ENCODE measurements around the gene KIAA0232. TPM values are rescaled to one million over a fixed set of nuclear protein-coding genes. Genes with fewer than 3 reads are reported as not detected.

The KIAA0232 gene
- total RNA-seq, 2 experiments from 2014 or later = 16.5 to 17.3 TPM

GRCh38 chr4:6852582-6852981 is 70.1 kb downstream of the KIAA0232 start:
- no peak for DNase-seq
- Mint-ChIP-seq H3K4me3 (no peak overlapping the region), H3K9me3 (peaks cover 21% of the 10 kb centered on the region), H3K27me3 (no peaks in the 10 kb centered on the region), H3K36me3 (ENCODE audit: low read depth) (peaks cover 48% of the 10 kb centered on the region), H3K27ac (no peak overlapping the region), H3K4me1 (peaks cover 13% of the 10 kb centered on the region)
- ChIA-PET POLR2A (no interaction called here), CTCF (interaction anchor here (1.5 to 1.6 kb wide), 2 partner anchors 10 to 56 kb away, joined by 3 read pairs; no protein-coding TSS in a partner anchor)

- CTCF ChIA-PET = interaction anchor here (0.6 to 1.1 kb wide), 3 partner anchors 8 to 19 kb away, joined by 3 to 4 read pairs (median 3); no protein-coding TSS in a partner anchor
- Mint-ChIP-seq H3K27ac (no peak overlapping the region), H3K9me3 (peaks cover 19% of the 10 kb centered on the region), H3K4me3 (no peak overlapping the region), H3K36me3 (ENCODE audit: low read depth) (peaks cover 42% of the 10 kb centered on the region), H3K27me3 (no peaks in the 10 kb centered on the region), H3K4me1 (peaks cover 11% of the 10 kb centered on the region)
- no peak for DNase-seq
- POLR2A ChIA-PET = interaction anchor here (0.6 kb wide), 1 partner anchor 1050 kb away, joined by 3 read pairs; no protein-coding TSS in a partner anchor
Observed at GRCh38 chr4:6854098-6854744, 71.7 kb downstream of the KIAA0232 start.

- ChIA-PET POLR2A (no interaction called here), CTCF (interaction anchor here (1.3 kb wide), 1 partner anchor 18 kb away, joined by 4 read pairs; no protein-coding TSS in a partner anchor)
- Mint-ChIP-seq H3K4me3 (no peak overlapping the region), H3K9me3 (peaks cover 13% of the 10 kb centered on the region), H3K36me3 (ENCODE audit: low read depth) (peaks cover 39% of the 10 kb centered on the region), H3K27ac (no peak overlapping the region), H3K27me3 (no peaks in the 10 kb centered on the region), H3K4me1 (peaks cover 11% of the 10 kb centered on the region)
- peak; percentile 14 for DNase-seq
Observed at GRCh38 chr4:6855692-6856297, 73.3 kb downstream of the KIAA0232 start.

GRCh38 chr4:6856391-6856790 is 73.9 kb downstream of the KIAA0232 start:
- POLR2A ChIA-PET = no interaction called here
- Mint-ChIP-seq H3K9me3 (peaks cover 11% of the 10 kb centered on the region), H3K36me3 (ENCODE audit: low read depth) (peaks cover 39% of the 10 kb centered on the region), H3K27me3 (no peaks in the 10 kb centered on the region), H3K4me3 (no peak overlapping the region), H3K4me1 (peaks cover 11% of the 10 kb centered on the region), H3K27ac (no peak overlapping the region)
- CTCF ChIA-PET = interaction anchor here (0.7 to 1.3 kb wide), 3 partner anchors 18 to 665 kb away, joined by 3 to 6 read pairs (median 4); no protein-coding TSS in a partner anchor
- DNase-seq = no peak

- no peak for DNase-seq
- H3K4me1 Mint-ChIP-seq = peaks cover 11% of the 10 kb centered on the region
- H3K9me3 Mint-ChIP-seq = peaks cover 6% of the 10 kb centered on the region
- H3K27ac Mint-ChIP-seq = no peak overlapping the region
- ChIA-PET CTCF (interaction anchor here (0.7 to 1.3 kb wide), 3 partner anchors 17 to 666 kb away, joined by 3 to 6 read pairs (median 4); no protein-coding TSS in a partner anchor), POLR2A (no interaction called here)
- peaks cover 38% of the 10 kb centered on the region for H3K36me3 Mint-ChIP-seq (ENCODE audit: low read depth)
- no peaks in the 10 kb centered on the region for H3K27me3 Mint-ChIP-seq
- no peak overlapping the region for H3K4me3 Mint-ChIP-seq
Observed at GRCh38 chr4:6857009-6857882, 74.7 kb downstream of the KIAA0232 start.

GRCh38 chr4:6858997-6859396 is 76.5 kb downstream of the KIAA0232 start:
- Mint-ChIP-seq H3K27me3 (no peaks in the 10 kb centered on the region), H3K4me3 (no peak overlapping the region), H3K36me3 (ENCODE audit: low read depth) (peaks cover 33% of the 10 kb centered on the region), H3K9me3 (no peaks in the 10 kb centered on the region), H3K27ac (no peak overlapping the region), H3K4me1 (peaks cover 7% of the 10 kb centered on the region)
- no peak for DNase-seq
- ChIA-PET POLR2A (no interaction called here), CTCF (interaction anchor here (1.2 to 2.3 kb wide), 2 partner anchors 15 to 53 kb away, joined by 4 to 11 read pairs; no protein-coding TSS in a partner anchor)

- ChIA-PET POLR2A (no interaction called here), CTCF (interaction anchor here (1.2 to 2.3 kb wide), 2 partner anchors 14 to 52 kb away, joined by 4 to 11 read pairs; no protein-coding TSS in a partner anchor)
- Mint-ChIP-seq H3K9me3 (no peaks in the 10 kb centered on the region), H3K36me3 (ENCODE audit: low read depth) (peaks cover 33% of the 10 kb centered on the region), H3K4me3 (no peak overlapping the region), H3K27ac (no peak overlapping the region), H3K27me3 (no peaks in the 10 kb centered on the region), H3K4me1 (peaks cover 7% of the 10 kb centered on the region)
- no peak for DNase-seq
Observed at GRCh38 chr4:6859543-6859942, 77.0 kb downstream of the KIAA0232 start.

GRCh38 chr4:6868386-6868785 is 85.9 kb downstream of the KIAA0232 start:
- Mint-ChIP-seq H3K9me3 (no peaks in the 10 kb centered on the region), H3K27me3 (no peaks in the 10 kb centered on the region), H3K4me3 (no peak overlapping the region), H3K36me3 (ENCODE audit: low read depth) (peaks cover 3% of the 10 kb centered on the region), H3K4me1 (no peaks in the 10 kb centered on the region), H3K27ac (no peak overlapping the region)
- ChIA-PET CTCF (interaction anchor here (0.8 to 1.8 kb wide), 3 partner anchors 10 to 149 kb away, joined by 3 to 5 read pairs (median 3); no protein-coding TSS in a partner anchor), POLR2A (no interaction called here)
- DNase-seq = no peak

- Mint-ChIP-seq H3K36me3 (ENCODE audit: low read depth) (peaks cover 2% of the 10 kb centered on the region), H3K27ac (no peak overlapping the region), H3K4me1 (no peaks in the 10 kb centered on the region), H3K27me3 (no peaks in the 10 kb centered on the region), H3K4me3 (no peak overlapping the region), H3K9me3 (no peaks in the 10 kb centered on the region)
- CTCF ChIA-PET = no interaction called here
- POLR2A ChIA-PET = no interaction called here
- no peak for DNase-seq
Observed at GRCh38 chr4:6869944-6870343, 87.4 kb downstream of the KIAA0232 start.

- H3K36me3 Mint-ChIP-seq (ENCODE audit: low read depth) = peaks cover 14% of the 10 kb centered on the region
- DNase-seq = no peak
- H3K9me3 Mint-ChIP-seq = no peaks in the 10 kb centered on the region
- no peak overlapping the region for H3K27ac Mint-ChIP-seq
- CTCF ChIA-PET = interaction anchor here (0.5 to 4.2 kb wide), 38 partner anchors 10 to 209 kb away, joined by 3 to 41 read pairs (median 4); partner anchors contain the start of gene TADA2B
- POLR2A ChIA-PET = no interaction called here
- no peaks in the 10 kb centered on the region for H3K27me3 Mint-ChIP-seq
- H3K4me1 Mint-ChIP-seq = peaks cover 9% of the 10 kb centered on the region
- no peak overlapping the region for H3K4me3 Mint-ChIP-seq
Observed at GRCh38 chr4:6873291-6873690, 90.8 kb downstream of the KIAA0232 start.

- Mint-ChIP-seq H3K4me3 (no peak overlapping the region), H3K27ac (no peak overlapping the region), H3K27me3 (no peaks in the 10 kb centered on the region), H3K36me3 (ENCODE audit: low read depth) (peaks cover 18% of the 10 kb centered on the region), H3K4me1 (peaks cover 9% of the 10 kb centered on the region), H3K9me3 (no peaks in the 10 kb centered on the region)
- CTCF ChIA-PET = interaction anchor here (0.5 to 4.2 kb wide), 37 partner anchors 10 to 209 kb away, joined by 3 to 41 read pairs (median 4); partner anchors contain the start of gene TADA2B
- peak; percentile 87 for DNase-seq
- POLR2A ChIA-PET = interaction anchor here (0.7 kb wide), 1 partner anchor 153 kb away, joined by 3 read pairs; no protein-coding TSS in a partner anchor
Observed at GRCh38 chr4:6873792-6874461, 91.4 kb downstream of the KIAA0232 start.

- Mint-ChIP-seq H3K27ac (no peak overlapping the region), H3K4me1 (peaks cover 9% of the 10 kb centered on the region), H3K27me3 (no peaks in the 10 kb centered on the region), H3K9me3 (no peaks in the 10 kb centered on the region), H3K4me3 (no peak overlapping the region), H3K36me3 (ENCODE audit: low read depth) (peaks cover 25% of the 10 kb centered on the region)
- no peak for DNase-seq
- CTCF ChIA-PET = interaction anchor here (1.1 to 4.2 kb wide), 6 partner anchors 9 to 155 kb away, joined by 3 to 41 read pairs (median 10); no protein-coding TSS in a partner anchor
- POLR2A ChIA-PET = no interaction called here
Observed at GRCh38 chr4:6874981-6875380, 92.5 kb downstream of the KIAA0232 start.
